Endothelial cell of umbilical vein (primary cell): ENCODE results near the gene PDE6D. TPM values are rescaled to one million over a fixed set of nuclear protein-coding genes. Genes with fewer than 3 reads are reported as not detected.

Source experiments
- BruUV-seq: library from RNA; stranded (reverse); fragments of 400-500 nt; replicated peaks from 2 replicates; lab custom pipeline; 2021; lab: Mats Ljungman, UMichigan
- CTCF ChIA-PET: fragments of 300-600, 350-600 bp; sonication (Branson Sonifier 250); formaldehyde crosslinking; loops from one replicate; lab custom pipeline; 2021; ENCODE audit warnings: antibody characterized with exemption, inconsistent platforms; lab: Charles Lee
- POLR2A ChIA-PET: fragments of 300-600, 350-600 bp; sonication (Branson Sonifier 250); formaldehyde crosslinking; loops from one replicate; lab custom pipeline; 2021; ENCODE audit warnings: antibody characterized with exemption, inconsistent platforms; lab: Charles Lee
- DNase-seq: peaks from one replicate; pipeline ENCODE4 v3.0.0-alpha.2; 2011; ENCODE audit warnings: low read depth, low spot score
- FAIRE-seq: peaks from 2 replicates; lab custom pipeline; 2011; peaks lifted over from hg19 to GRCh38; lab: Jason Lieb, UNC
- H2AFZ ChIP-seq: 2 replicates; pipeline ENCODE4 v1.6.0; 2012; ENCODE audit warnings: low read depth, low read length, control low read depth, inconsistent platforms
- H3K27ac ChIP-seq: 2 replicates; pipeline ENCODE4 v1.5.1; 2011; ENCODE audit warnings: low read depth, mild to moderate bottlenecking, control low read depth, low read length, moderate library complexity; ENCODE audit not compliant: insufficient read depth
- H3K27me3 ChIP-seq, 2 experiments: 2 replicates each; pipeline versions ENCODE4 v1.6.0 to v1.6.1; 2011; ENCODE audit warnings: low read length in 2 of 2, mixed read lengths in 1 of 2; ENCODE audit not compliant: control insufficient read depth in 2 of 2, insufficient read depth in 2 of 2
- H3K36me3 ChIP-seq, 2 experiments: 2 replicates in 1 of 2; 3 replicates in 1 of 2; pipeline ENCODE4 v1.5.1; 2011; ENCODE audit warnings: low read length in 2 of 2, mild to moderate bottlenecking in 1 of 2, moderate library complexity in 1 of 2; ENCODE audit not compliant: control insufficient read depth in 2 of 2, insufficient read depth in 2 of 2; ENCODE audit errors: extremely low read depth in 1 of 2
- H3K4me1 ChIP-seq: 3 replicates; pipeline ENCODE4 v1.5.1; 2011; ENCODE audit warnings: mild to moderate bottlenecking, low read length; ENCODE audit not compliant: control insufficient read depth, insufficient read depth; ENCODE audit errors: extremely low read depth
- H3K4me2 ChIP-seq: 2 replicates; pipeline ENCODE4 v1.6.1; 2011; ENCODE audit warnings: low read length, control low read depth, mixed read lengths; ENCODE audit not compliant: insufficient read depth
- H3K4me3 ChIP-seq, 3 experiments: fragments of 200-600 bp in 1 of 3; sonication (generic), shearing (Covaris generic) in 1 of 3; replicated peaks in 1 of 3; 2 replicates each; pipeline ENCODE4 v1.5.1; 2011 to 2016; ENCODE audit warnings: control low read depth in 3 of 3, low read length in 3 of 3, mild to moderate bottlenecking in 2 of 3, inconsistent platforms in 1 of 3, low read depth in 1 of 3, moderate library complexity in 1 of 3; ENCODE audit not compliant: insufficient read depth in 1 of 3
- H3K79me2 ChIP-seq: 2 replicates; pipeline ENCODE4 v1.6.0; 2012; ENCODE audit warnings: low read length, inconsistent platforms; ENCODE audit not compliant: control insufficient read depth, insufficient read depth
- H3K9ac ChIP-seq: replicated peaks from 2 replicates; pipeline ENCODE3; 2011; ENCODE audit warnings: low read length, control low read depth; ENCODE audit not compliant: insufficient read depth; ENCODE audit errors: extremely low read depth
- H3K9me1 ChIP-seq: replicated peaks from 3 replicates; pipeline ENCODE4 v1.6.0; 2011; ENCODE audit warnings: mild to moderate bottlenecking, low read length; ENCODE audit not compliant: control insufficient read depth, insufficient read depth; ENCODE audit errors: extremely low read depth
- H3K9me3 ChIP-seq: replicated peaks from 2 replicates; pipeline ENCODE4 v1.5.1; 2012; ENCODE audit warnings: low read length, inconsistent platforms; ENCODE audit not compliant: control insufficient read depth, insufficient read depth
- H4K20me1 ChIP-seq: replicated peaks from 2 replicates; pipeline ENCODE3; 2011; ENCODE audit warnings: mild to moderate bottlenecking, low read length; ENCODE audit not compliant: control insufficient read depth, insufficient read depth; ENCODE audit errors: extremely low read depth
- EZH2 ChIP-seq: IDR thresholded peaks from 2 replicates; pipeline ENCODE4 v1.6.1; 2012; ENCODE audit warnings: borderline replicate concordance, low read depth, mild to moderate bottlenecking, moderate library complexity, low read length, inconsistent platforms; ENCODE audit not compliant: severe bottlenecking
- FOS ChIP-seq: IDR thresholded peaks from 2 replicates; pipeline ENCODE4 v1.6.1; 2011; ENCODE audit warnings: mild to moderate bottlenecking, low read length, moderate library complexity, borderline replicate concordance; ENCODE audit not compliant: insufficient read depth
- GATA2 ChIP-seq: IDR thresholded peaks from 2 replicates; pipeline ENCODE4 v1.7.0; 2011; ENCODE audit warnings: low read depth, mild to moderate bottlenecking, moderate library complexity, mixed read lengths, low read length; ENCODE audit not compliant: insufficient read length, insufficient read depth
- JUN ChIP-seq: IDR thresholded peaks from 2 replicates; pipeline ENCODE4 v1.6.1; 2011; ENCODE audit warnings: borderline replicate concordance, low read depth; ENCODE audit not compliant: insufficient read length, insufficient read depth
- MYC ChIP-seq: IDR thresholded peaks from one replicate; pipeline ENCODE4 v1.6.1; 2011; ENCODE audit warnings: mild to moderate bottlenecking, low read depth, low read length
- POLR2A ChIP-seq: IDR thresholded peaks from 2 replicates; pipeline ENCODE4 v1.6.1; 2012; ENCODE audit warnings: low read depth, mild to moderate bottlenecking, control low read depth, low read length
- POLR2AphosphoS5 ChIP-seq: IDR thresholded peaks from 2 replicates; pipeline ENCODE4 v1.6.1; 2012; ENCODE audit warnings: low read depth, mild to moderate bottlenecking, control low read depth, low read length, moderate library complexity; ENCODE audit not compliant: insufficient read depth
- dilution Hi-C: fragments of 300-500 bp; cut with MboI; formaldehyde crosslinking; loops from one replicate; pipeline ENCODE4 v1.15.0; 2019; ENCODE audit warnings: low sequenced_read_pairs; ENCODE audit not compliant: extremely low pct_ligation_motif_present
- intact Hi-C: fragments of 100-400 bp; cut with micrococcal nuclease; formaldehyde crosslinking; loops from one replicate; pipeline ENCODE4 v1.10.0; 2022
- polyA plus RNA-seq, 4 experiments: library from polyadenylated mRNA; depleted of rRNA in 3 of 4; stranded (reverse) in 3 of 4; unstranded in 1 of 4; fragments of >200 nt; gene quantifications; 2 replicates each; pipeline versions ENCODE4 v1.2.1 to v1.2.3, GENCODE V29; 2011 to 2012; ENCODE audit warnings: missing spikeins in 1 of 4
- total RNA-seq: library from RNA; stranded (reverse); gene quantifications from 2 replicates; pipeline ENCODE4 v1.2.3, GENCODE V29; 2021
- TF ChIP-seq, protein P1 (sequence below): IDR thresholded peaks from 2 replicates; pipeline ENCODE4 v1.6.1; 2011; ENCODE audit not compliant: insufficient read depth, insufficient read length
- TF ChIP-seq, protein P2 (sequence below), 2 donors: IDR thresholded peaks; 1 replicate in 1 of 2; 2 replicates in 1 of 2; pipeline ENCODE4 v1.5.1; 2011; ENCODE audit warnings: low read length in 2 of 2, mild to moderate bottlenecking in 2 of 2, moderate library complexity in 2 of 2, control low read depth in 1 of 2, inconsistent platforms in 1 of 2, low read depth in 1 of 2; ENCODE audit not compliant: insufficient read depth in 1 of 2; ENCODE audit errors: extremely low read depth in 1 of 2

Gene PDE6D
- total and polyA plus RNA-seq, 2 donors (not counting 3 experiments of a cell fraction or from before 2014, with no cell fraction given) = 23.8 to 36.8 TPM

DNA sequence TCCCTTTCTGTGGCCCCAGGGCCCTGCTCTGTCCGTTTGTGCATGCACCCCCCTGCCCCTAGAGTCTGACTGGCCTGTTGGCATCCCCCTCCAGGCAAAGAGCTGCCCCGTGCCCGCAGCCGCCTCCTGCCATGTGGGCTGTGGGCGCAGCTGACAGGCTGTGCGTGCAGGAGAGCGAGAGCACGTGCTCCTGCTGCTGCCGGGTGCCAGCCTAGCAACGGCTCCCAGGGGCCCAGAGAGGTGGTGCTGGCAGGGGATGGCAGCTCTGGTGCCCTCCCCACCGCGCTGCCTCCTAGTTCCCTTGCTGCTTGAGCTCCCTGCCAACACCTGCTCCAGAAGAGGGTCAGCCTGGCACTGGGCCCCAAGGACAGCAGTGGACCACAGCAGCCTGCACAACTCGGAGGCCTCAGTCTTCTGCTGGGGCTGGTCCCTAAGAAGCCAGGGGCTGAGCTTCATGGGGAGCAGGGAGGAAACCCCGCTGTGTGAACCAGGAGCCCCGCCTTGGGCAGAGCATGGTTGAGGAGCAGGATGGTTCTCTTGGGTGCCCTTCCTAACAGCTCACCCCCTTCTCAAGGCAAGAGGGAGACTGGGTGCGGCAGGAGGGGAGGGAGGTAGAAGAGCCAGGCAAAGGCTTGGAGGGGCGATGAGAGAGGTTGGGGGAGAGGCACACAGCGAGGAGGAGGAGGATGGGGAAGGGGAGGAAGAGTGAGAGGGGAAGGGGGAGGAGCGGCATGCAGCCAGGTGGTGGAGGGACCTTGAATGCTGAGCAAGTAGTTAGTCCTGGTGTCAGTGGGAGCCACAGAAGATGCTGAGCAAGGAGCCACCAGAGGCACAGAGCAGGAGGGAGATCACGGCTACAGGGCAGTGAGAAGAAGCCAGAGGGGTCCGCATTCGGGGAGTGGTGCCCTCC, 96.5 kb downstream of the PDE6D start:
- FAIRE-seq = no peak
- Histone ChIP-seq H3K27ac (no peak overlapping the region), H3K36me3 (no peaks in the 10 kb centered on the region), H3K4me2 (no peak overlapping the region), H3K9ac (no peak overlapping the region), H3K4me1 (peaks cover 4% of the 10 kb centered on the region), H3K79me2 (no peaks in the 10 kb centered on the region), H3K4me3 (no peak overlapping the region), H3K9me1 (no peaks in the 10 kb centered on the region), H3K27me3 (no peaks in the 10 kb centered on the region), H4K20me1 (no peaks in the 10 kb centered on the region), H3K9me3 (no peaks in the 10 kb centered on the region), H2AFZ (no peak overlapping the region)
- no peak for DNase-seq
- dilution Hi-C loops (no loop called here), intact Hi-C loops (no loop called here)
- BruUV-seq = no TSS peak
- ChIA-PET POLR2A (interaction anchor here (0.7 to 1.2 kb wide), 4 partner anchors 10 to 220 kb away, joined by 3 read pairs; partner anchors contain the start of gene NCL), CTCF (interaction anchor here (1.1 to 9.6 kb wide), 7 partner anchors 10 to 83 kb away, joined by 4 to 107 read pairs (median 6); partner anchors contain the start of gene PTMA)
- TF ChIP-seq JUN (no peak), MYC (no peak), GATA2 (no peak), FOS (no peak), POLR2AphosphoS5 (no peak), POLR2A (no peak), EZH2 (no peak)
- TF ChIP-seq, protein P1, sequence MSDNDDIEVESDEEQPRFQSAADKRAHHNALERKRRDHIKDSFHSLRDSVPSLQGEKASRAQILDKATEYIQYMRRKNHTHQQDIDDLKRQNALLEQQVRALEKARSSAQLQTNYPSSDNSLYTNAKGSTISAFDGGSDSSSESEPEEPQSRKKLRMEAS = no peak
- TF ChIP-seq, protein P2, sequence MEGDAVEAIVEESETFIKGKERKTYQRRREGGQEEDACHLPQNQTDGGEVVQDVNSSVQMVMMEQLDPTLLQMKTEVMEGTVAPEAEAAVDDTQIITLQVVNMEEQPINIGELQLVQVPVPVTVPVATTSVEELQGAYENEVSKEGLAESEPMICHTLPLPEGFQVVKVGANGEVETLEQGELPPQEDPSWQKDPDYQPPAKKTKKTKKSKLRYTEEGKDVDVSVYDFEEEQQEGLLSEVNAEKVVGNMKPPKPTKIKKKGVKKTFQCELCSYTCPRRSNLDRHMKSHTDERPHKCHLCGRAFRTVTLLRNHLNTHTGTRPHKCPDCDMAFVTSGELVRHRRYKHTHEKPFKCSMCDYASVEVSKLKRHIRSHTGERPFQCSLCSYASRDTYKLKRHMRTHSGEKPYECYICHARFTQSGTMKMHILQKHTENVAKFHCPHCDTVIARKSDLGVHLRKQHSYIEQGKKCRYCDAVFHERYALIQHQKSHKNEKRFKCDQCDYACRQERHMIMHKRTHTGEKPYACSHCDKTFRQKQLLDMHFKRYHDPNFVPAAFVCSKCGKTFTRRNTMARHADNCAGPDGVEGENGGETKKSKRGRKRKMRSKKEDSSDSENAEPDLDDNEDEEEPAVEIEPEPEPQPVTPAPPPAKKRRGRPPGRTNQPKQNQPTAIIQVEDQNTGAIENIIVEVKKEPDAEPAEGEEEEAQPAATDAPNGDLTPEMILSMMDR (IDR thresholded peaks at IDR 0.05; ENCODE audit: extremely low read depth in 1 of 2, insufficient read depth in 1 of 2, low read depth in 1 of 2, low read length in 2 of 2) = no peak
